ENCODE data around the gene AJAP1. TPM values are rescaled to one million over a fixed set of nuclear protein-coding genes. Genes with fewer than 3 reads are reported as not detected.

Gene AJAP1
- total RNA-seq, 4 donors from 2014 or later: 0.12 to 0.81 (median 0.32) TPM

GRCh38 chr1:4657960-4658541 lies 3.6 kb downstream of the AJAP1 start:
- no peaks in the 10 kb centered on the region for H3K9me3 ChIP-seq
- peaks cover 97% of the 10 kb centered on the region for H3K27me3 ChIP-seq
- H3K4me3 ChIP-seq: no peak overlapping the region
- ATAC-seq: no peak
- no peak for TF ChIP-seq EP300 (IDR thresholded peaks at IDR 0.05)
- TF ChIP-seq POLR2A (IDR thresholded peaks at IDR 0.05): no peak
- TF ChIP-seq POLR2AphosphoS5 (IDR thresholded peaks at IDR 0.05): no peak
- TF ChIP-seq, protein P1, sequence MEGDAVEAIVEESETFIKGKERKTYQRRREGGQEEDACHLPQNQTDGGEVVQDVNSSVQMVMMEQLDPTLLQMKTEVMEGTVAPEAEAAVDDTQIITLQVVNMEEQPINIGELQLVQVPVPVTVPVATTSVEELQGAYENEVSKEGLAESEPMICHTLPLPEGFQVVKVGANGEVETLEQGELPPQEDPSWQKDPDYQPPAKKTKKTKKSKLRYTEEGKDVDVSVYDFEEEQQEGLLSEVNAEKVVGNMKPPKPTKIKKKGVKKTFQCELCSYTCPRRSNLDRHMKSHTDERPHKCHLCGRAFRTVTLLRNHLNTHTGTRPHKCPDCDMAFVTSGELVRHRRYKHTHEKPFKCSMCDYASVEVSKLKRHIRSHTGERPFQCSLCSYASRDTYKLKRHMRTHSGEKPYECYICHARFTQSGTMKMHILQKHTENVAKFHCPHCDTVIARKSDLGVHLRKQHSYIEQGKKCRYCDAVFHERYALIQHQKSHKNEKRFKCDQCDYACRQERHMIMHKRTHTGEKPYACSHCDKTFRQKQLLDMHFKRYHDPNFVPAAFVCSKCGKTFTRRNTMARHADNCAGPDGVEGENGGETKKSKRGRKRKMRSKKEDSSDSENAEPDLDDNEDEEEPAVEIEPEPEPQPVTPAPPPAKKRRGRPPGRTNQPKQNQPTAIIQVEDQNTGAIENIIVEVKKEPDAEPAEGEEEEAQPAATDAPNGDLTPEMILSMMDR (IDR thresholded peaks at IDR 0.05): no peak
- H3K4me1 ChIP-seq: peaks cover 0 to 35% (median 0%) of the 10 kb centered on the region in 3 donors
- no peak overlapping the region for H3K27ac ChIP-seq
- 4% methylated on average over 5 of the region's 24 CpGs; no CpG with 5 or more reads in 1 of the 2 donors for WGBS, 2 donors (ENCODE audit: low coverage in 1 of 2)
- no peaks in the 10 kb centered on the region for H3K36me3 ChIP-seq

GRCh38 chr1:4658643-4659628 lies 4.5 kb downstream of the AJAP1 start:
- TF ChIP-seq EP300 (IDR thresholded peaks at IDR 0.05) (no peak), POLR2AphosphoS5 (IDR thresholded peaks at IDR 0.05) (no peak)
- TF ChIP-seq, protein P1 (IDR thresholded peaks at IDR 0.05): no peak
- no peak for ATAC-seq
- Histone ChIP-seq H3K36me3 (no peaks in the 10 kb centered on the region), H3K4me1 (peaks cover 0 to 28% (median 0%) of the 10 kb centered on the region in 3 donors), H3K27me3 (peaks cover 97% of the 10 kb centered on the region), H3K4me3 (no peak overlapping the region), H3K9me3 (no peaks in the 10 kb centered on the region), H3K27ac (no peak overlapping the region)
- 5 to 25% methylated on average over 8 to 9 of the region's 16 CpGs for WGBS, 2 donors (ENCODE audit: low coverage in 1 of 2)

- Histone ChIP-seq H3K27ac (no peak overlapping the region), H3K9me3 (no peaks in the 10 kb centered on the region), H3K27me3 (peaks cover 97% of the 10 kb centered on the region), H3K36me3 (no peaks in the 10 kb centered on the region), H3K4me1 (peaks cover 0 to 7% (median 0%) of the 10 kb centered on the region in 3 donors), H3K4me3 (no peak overlapping the region)
- no peak for TF ChIP-seq POLR2AphosphoS5 (IDR thresholded peaks at IDR 0.05)
- TF ChIP-seq EP300 (IDR thresholded peaks at IDR 0.05): no peak
- no peak for TF ChIP-seq POLR2A (IDR thresholded peaks at IDR 0.05)
- TF ChIP-seq, protein P1 (IDR thresholded peaks at IDR 0.05): no peak
- ATAC-seq: no peak
- 60 to 66% methylated on average over 3 to 4 of the region's 4 CpGs for WGBS, 2 donors (ENCODE audit: low coverage in 1 of 2)
Observed at GRCh38 chr1:4660917-4661594, 6.6 kb downstream of the AJAP1 start.

DNA sequence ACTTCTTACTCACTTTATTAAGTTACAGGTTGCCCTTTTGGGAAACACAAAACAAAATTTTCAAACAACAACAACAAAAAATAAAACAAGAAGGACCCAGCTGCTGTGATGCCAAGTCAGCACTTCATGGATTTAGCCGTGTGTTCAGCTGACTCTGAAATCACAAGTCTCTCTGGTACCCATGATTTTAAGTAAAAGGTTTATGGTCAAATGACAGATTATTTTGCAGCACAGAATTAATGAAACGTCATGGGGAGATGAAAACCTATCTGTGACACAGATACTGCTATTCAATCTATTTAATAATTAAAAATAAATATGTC lies 7.1 kb downstream of the AJAP1 start:
- Histone ChIP-seq H3K4me3 (no peak overlapping the region), H3K9me3 (no peaks in the 10 kb centered on the region), H3K27me3 (peaks cover 95% of the 10 kb centered on the region), H3K36me3 (no peaks in the 10 kb centered on the region), H3K4me1 (peaks cover 0 to 2% (median 0%) of the 10 kb centered on the region in 3 donors), H3K27ac (no peak overlapping the region)
- ATAC-seq: no peak
- no peak for TF ChIP-seq EP300 (IDR thresholded peaks at IDR 0.05)
- TF ChIP-seq POLR2AphosphoS5 (IDR thresholded peaks at IDR 0.05): no peak
- no peak for TF ChIP-seq POLR2A (IDR thresholded peaks at IDR 0.05)
- TF ChIP-seq, protein P1 (IDR thresholded peaks at IDR 0.05): no peak
- 48 to 52% methylated on average over 2 of the region's 2 CpGs for whole genome bisulfite sequencing, 2 donors (ENCODE audit: low coverage in 1 of 2)
